Measurements from ENCODE around the gene PARD6A. TPM values are rescaled to one million over a fixed set of nuclear protein-coding genes. Genes with fewer than 3 reads are reported as not detected.

PARD6A gene
- total and polyA plus RNA-seq, 2 of the 4 experiments (the other 2 are of a cell fraction): 0.36 to 0.55 TPM

DNA sequence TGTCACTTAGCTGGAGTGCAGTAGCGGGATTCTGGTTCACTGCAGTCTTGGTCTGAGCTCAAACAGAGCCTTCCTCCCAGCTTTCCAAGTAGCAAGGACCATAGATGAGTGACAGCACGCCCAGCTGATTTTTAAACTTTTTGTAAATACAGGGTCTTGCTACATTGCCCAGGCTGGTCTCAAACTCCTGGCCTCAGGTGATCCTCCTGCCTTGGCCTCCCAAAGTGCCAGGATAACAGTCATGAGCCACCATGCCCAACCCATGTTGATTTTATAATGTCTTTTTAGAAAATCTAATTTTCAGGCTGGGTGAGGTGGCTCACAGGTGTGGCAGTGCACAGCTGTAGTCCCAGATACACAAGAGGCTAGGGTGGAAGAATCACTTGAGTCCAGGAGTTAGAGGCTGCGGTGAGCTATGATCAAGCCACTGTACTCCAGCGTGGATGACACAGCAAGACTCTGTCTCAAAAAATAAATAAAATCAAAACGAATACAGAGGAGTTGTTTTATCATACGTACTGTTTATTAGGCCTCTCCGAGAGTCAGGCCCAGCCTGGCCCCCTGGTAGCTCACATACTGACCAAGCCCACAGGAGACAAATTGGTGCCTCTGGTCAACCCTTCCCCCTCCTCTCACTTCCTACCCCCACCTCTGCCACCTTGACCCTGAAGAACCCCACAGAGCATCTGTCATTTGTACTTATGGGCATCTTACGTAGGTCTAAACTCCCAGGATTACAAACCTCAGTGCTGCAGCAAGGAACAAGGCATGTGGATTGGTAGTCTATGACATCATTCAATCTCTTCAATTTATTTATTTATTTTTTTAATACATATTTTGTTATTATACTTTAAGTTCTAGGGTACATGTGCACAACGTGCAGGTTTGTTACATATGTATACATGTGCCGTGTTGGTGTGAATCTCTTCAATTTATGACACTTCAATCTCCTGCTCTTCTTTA is 19.5 kb downstream of the PARD6A start:
- no peak overlapping the region for H2AK9ac ChIP-seq (replicated peaks; ENCODE audit: low read depth, low read length, poor library complexity)
- ATAC-seq (ENCODE audit: low read depth) (no peak), DNase-seq (no peak)
- H2BK120ac ChIP-seq (ENCODE audit: low read depth, low read length): no peak overlapping the region
- POLR2A ChIA-PET (ENCODE audit: unreplicated experiment): no interaction called here
- no peaks in the 10 kb centered on the region for H3K27me3 ChIP-seq (ENCODE audit: control insufficient read depth, insufficient read depth, low read length)
- peaks cover 13% of the 10 kb centered on the region for H3K9me1 ChIP-seq (ENCODE audit: insufficient read depth, low read length)
- no peak overlapping the region for H3K4me3 ChIP-seq (ENCODE audit: insufficient read depth, low read depth, low read length)
- no peak overlapping the region for H3K27ac ChIP-seq (ENCODE audit: insufficient read depth, low read length)
- H2AFZ ChIP-seq (replicated peaks; ENCODE audit: low read length, poor library complexity): no peak overlapping the region
- no peak overlapping the region for H3K14ac ChIP-seq (replicated peaks; ENCODE audit: low read depth, low read length)
- no peak overlapping the region for H2AK5ac ChIP-seq (ENCODE audit: low read depth, low read length)
- no peak overlapping the region for H4K5ac ChIP-seq (ENCODE audit: low read depth, low read length)
- H4K20me1 ChIP-seq (ENCODE audit: insufficient read depth, low read length): no peaks in the 10 kb centered on the region
- 97% methylated on average over 3 of the region's 10 CpGs; no CpG with 5 or more reads in 1 of the 2 experiments for WGBS, 2 experiments (ENCODE audit: extremely low coverage in 2 of 2, insufficient read length in 1 of 2)
- no TSS peak for BruUV-seq (replicated peaks)
- H3K4me1 ChIP-seq (ENCODE audit: control insufficient read depth, insufficient read depth, low read length): peaks cover 2% of the 10 kb centered on the region; the same call in 1 of the 2 replicates
- H3K36me3 ChIP-seq (ENCODE audit: control insufficient read depth, insufficient read depth, low read length): peaks cover 24% of the 10 kb centered on the region
- dilution Hi-C loops (cut with HindIII; ENCODE audit: low sequenced_read_pairs, unreplicated experiment): no loop called here
- H2BK20ac ChIP-seq (ENCODE audit: low read depth, low read length): no peak overlapping the region
- no peak overlapping the region for H2BK15ac ChIP-seq (ENCODE audit: low read depth, low read length)
- H3K79me1 ChIP-seq (ENCODE audit: low read depth in 1 of 2, low read length in 2 of 2): peaks cover 0 to 25% of the 10 kb centered on the region in 2 experiments; a peak in 2 of 4 replicates
- no peak overlapping the region for H3K9ac ChIP-seq (ENCODE audit: low read depth, low read length)
- H3K4ac ChIP-seq (ENCODE audit: low read depth, low read length): no peak overlapping the region
- no peak overlapping the region for H3K4me2 ChIP-seq (ENCODE audit: low read depth, low read length)
- H3K9me3 ChIP-seq (ENCODE audit: control insufficient read depth, insufficient read depth, low read length): no peaks in the 10 kb centered on the region
- H3K56ac ChIP-seq (ENCODE audit: extremely low read depth, insufficient read depth, low read length): no peak overlapping the region
- H3K18ac ChIP-seq (ENCODE audit: low read depth, low read length): no peak overlapping the region
- no peak overlapping the region for H4K8ac ChIP-seq (ENCODE audit: low read depth in 2 of 2, low read length in 2 of 2)
- H3K23ac ChIP-seq (ENCODE audit: low read depth, low read length): no peak overlapping the region
- CTCF ChIA-PET: interaction anchor here (1.0 kb wide), 1 partner anchor 12 kb away, joined by 3 read pairs; no protein-coding TSS in a partner anchor
- in situ Hi-C loops (cut with MboI; ENCODE audit: low sequenced_read_pairs): no loop called here
- intact Hi-C loops (cut with micrococcal nuclease): loop anchor here (10.0 kb wide), 1 partner anchor 355 kb away; no protein-coding TSS in a partner anchor
- no peak overlapping the region for H2BK5ac ChIP-seq (ENCODE audit: low read depth, low read length, poor library complexity, severe bottlenecking)
- TF ChIP-seq CEBPB (IDR thresholded peaks at IDR 0.05; ENCODE audit: low read depth, low read length): no peak
- TF ChIP-seq NFE2L2 (IDR thresholded peaks at IDR 0.05; ENCODE audit: low read depth, low read length): no peak
- TF ChIP-seq BHLHE40 (IDR thresholded peaks at IDR 0.05; ENCODE audit: low read depth, low read length): no peak
- H4K91ac ChIP-seq (ENCODE audit: insufficient read depth, low read depth, low read length): no peak overlapping the region

Measured in IMR-90 (cell line).